ENCODE data around the gene GNS.

The GNS gene

DNA sequence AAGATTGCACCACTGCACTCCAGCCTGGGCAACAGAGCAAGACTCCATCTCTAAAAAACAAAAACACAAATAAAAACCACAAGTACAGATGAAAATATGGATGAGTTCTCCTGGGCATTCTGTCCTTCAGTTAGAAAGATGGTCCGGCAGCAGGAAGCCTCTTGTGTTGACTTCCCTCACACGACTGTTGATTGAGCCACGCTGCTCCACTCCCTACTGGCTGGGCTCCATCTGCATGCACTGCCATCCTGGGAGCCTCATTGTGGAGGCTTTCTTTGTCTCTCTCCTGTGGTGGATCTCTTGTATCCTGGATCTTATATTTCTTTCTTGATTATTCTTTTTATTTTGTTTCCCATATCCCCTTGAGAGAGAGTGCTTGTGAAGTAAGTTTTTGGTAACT, 34.4 kb upstream of the GNS start:
- DNase-seq (ENCODE audit: extremely low spot score), result no peak
- CTCF ChIA-PET, result interaction anchor here (0.6 to 2.2 kb wide), 2 partner anchors 8 to 14 kb away, joined by 3 to 13 read pairs; no protein-coding TSS in a partner anchor
- POLR2A ChIA-PET, result no interaction called here
- TF ChIP-seq ARNT (IDR thresholded peaks at IDR 0.05) (no peak), ELF4 (IDR thresholded peaks at IDR 0.05) (no peak), SUZ12 (IDR thresholded peaks at IDR 0.05) (no peak), FOXK2 (IDR thresholded peaks at IDR 0.05) (no peak), FOXA1 (IDR thresholded peaks at IDR 0.05) (no peak), L3MBTL2 (conservative IDR thresholded peaks at IDR 0.05) (no peak), FOXM1 (IDR thresholded peaks at IDR 0.05; ENCODE audit: borderline replicate concordance) (no peak), CTBP1 (IDR thresholded peaks at IDR 0.05; ENCODE audit: borderline replicate concordance) (no peak), TARDBP (IDR thresholded peaks at IDR 0.05) (no peak), BHLHE40 (IDR thresholded peaks at IDR 0.05; ENCODE audit: borderline replicate concordance) (no peak)
- TF ChIP-seq, protein P1, sequence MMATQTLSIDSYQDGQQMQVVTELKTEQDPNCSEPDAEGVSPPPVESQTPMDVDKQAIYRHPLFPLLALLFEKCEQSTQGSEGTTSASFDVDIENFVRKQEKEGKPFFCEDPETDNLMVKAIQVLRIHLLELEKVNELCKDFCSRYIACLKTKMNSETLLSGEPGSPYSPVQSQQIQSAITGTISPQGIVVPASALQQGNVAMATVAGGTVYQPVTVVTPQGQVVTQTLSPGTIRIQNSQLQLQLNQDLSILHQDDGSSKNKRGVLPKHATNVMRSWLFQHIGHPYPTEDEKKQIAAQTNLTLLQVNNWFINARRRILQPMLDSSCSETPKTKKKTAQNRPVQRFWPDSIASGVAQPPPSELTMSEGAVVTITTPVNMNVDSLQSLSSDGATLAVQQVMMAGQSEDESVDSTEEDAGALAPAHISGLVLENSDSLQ (IDR thresholded peaks at IDR 0.05), result no peak

DNA sequence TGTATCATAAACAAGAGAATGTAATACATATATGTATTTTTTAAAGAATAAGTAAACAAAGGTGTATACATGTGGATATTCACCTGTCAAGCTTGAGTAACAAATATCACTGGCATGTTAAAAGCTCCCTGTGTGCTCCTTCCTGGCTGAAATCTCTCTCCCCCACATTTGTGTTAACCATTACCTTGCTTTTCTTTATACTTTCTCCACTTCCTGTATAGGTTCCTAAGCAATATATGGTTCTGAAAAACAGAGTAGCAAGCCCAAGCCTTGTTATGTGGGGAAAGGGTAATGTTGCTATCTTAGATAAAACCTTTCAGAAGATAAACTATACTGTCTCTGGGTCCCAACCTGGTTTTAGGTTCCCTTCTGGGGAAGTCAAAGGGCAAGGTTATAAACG, 32.9 kb upstream of the GNS start:
- ChIA-PET CTCF (interaction anchor here (2.2 kb wide), 1 partner anchor 10 kb away, joined by 13 read pairs; no protein-coding TSS in a partner anchor), POLR2A (no interaction called here)
- DNase-seq (ENCODE audit: extremely low spot score), result no peak
- no peak for TF ChIP-seq BHLHE40 (IDR thresholded peaks at IDR 0.05; ENCODE audit: borderline replicate concordance)

DNA sequence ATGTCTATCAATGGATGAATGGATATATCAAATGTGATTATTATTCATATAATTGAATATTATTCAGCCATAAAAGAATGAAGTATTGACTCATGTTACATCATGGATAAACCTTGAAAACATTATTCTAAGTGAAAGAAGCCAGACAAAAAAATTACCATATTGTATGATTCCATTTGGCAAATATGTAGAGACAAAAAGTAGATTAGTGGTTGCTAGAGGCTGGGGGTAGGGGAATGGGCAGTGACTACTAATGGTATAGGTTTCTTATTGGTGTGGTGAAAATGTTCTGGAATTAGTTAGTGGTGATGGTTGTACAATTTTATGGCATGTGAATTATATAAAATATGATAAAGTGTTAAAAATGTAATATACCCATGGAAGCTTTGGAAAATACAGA, 31.8 kb upstream of the GNS start:
- TF ChIP-seq TARDBP (IDR thresholded peaks at IDR 0.05) (no peak), FOXK2 (IDR thresholded peaks at IDR 0.05) (no peak), L3MBTL2 (conservative IDR thresholded peaks at IDR 0.05) (no peak), CTBP1 (IDR thresholded peaks at IDR 0.05; ENCODE audit: borderline replicate concordance) (no peak), ELF4 (IDR thresholded peaks at IDR 0.05) (no peak), FOXA1 (IDR thresholded peaks at IDR 0.05) (no peak), LEF1 (IDR thresholded peaks at IDR 0.05; ENCODE audit: borderline replicate concordance) (no peak), NFRKB (IDR thresholded peaks at IDR 0.05) (no peak), HDGF (IDR thresholded peaks at IDR 0.05; ENCODE audit: borderline replicate concordance) (no peak), ZNF384 (IDR thresholded peaks at IDR 0.05) (no peak), SUZ12 (IDR thresholded peaks at IDR 0.05) (no peak), FOXM1 (IDR thresholded peaks at IDR 0.05; ENCODE audit: borderline replicate concordance) (no peak), BHLHE40 (IDR thresholded peaks at IDR 0.05; ENCODE audit: borderline replicate concordance) (no peak), SP1 (IDR thresholded peaks at IDR 0.05) (no peak), ARNT (IDR thresholded peaks at IDR 0.05) (no peak)
- TF ChIP-seq, protein P1 (IDR thresholded peaks at IDR 0.05), result no peak
- ChIA-PET CTCF (no interaction called here), POLR2A (interaction anchor here (1.1 kb wide), 1 partner anchor 378 kb away, joined by 3 read pairs; the partner anchor contains the start of gene LEMD3)
- DNase-seq (ENCODE audit: extremely low spot score), result no peak

DNA sequence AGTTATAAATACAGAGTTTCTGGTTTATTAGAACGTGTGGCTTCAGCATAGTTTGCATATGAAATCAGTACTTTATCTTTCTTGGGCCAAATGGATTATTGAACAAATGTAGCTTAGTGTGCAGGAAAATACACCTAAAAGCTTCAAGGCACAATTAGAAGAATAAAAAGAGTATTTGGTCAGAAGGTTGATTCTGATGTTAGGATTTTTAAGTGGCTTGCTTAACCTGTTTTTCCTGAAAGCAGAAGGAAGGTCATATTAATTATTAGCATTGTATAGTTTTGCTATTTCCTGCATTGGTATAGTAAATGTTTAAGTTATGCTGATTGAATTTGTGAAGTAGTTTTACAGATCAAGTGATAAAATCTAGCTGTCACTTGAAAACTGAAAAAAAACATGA, 31.0 kb upstream of the GNS start:
- POLR2A ChIA-PET, result interaction anchor here (1.1 kb wide), 1 partner anchor 379 kb away, joined by 3 read pairs; the partner anchor contains the start of gene LEMD3
- TF ChIP-seq LEF1 (IDR thresholded peaks at IDR 0.05; ENCODE audit: borderline replicate concordance), result no peak
- TF ChIP-seq FOXK2 (IDR thresholded peaks at IDR 0.05), result no peak
- TF ChIP-seq HDGF (IDR thresholded peaks at IDR 0.05; ENCODE audit: borderline replicate concordance), result no peak
- no peak for TF ChIP-seq FOXM1 (IDR thresholded peaks at IDR 0.05; ENCODE audit: borderline replicate concordance)
- DNase-seq (ENCODE audit: extremely low spot score), result no peak

DNA sequence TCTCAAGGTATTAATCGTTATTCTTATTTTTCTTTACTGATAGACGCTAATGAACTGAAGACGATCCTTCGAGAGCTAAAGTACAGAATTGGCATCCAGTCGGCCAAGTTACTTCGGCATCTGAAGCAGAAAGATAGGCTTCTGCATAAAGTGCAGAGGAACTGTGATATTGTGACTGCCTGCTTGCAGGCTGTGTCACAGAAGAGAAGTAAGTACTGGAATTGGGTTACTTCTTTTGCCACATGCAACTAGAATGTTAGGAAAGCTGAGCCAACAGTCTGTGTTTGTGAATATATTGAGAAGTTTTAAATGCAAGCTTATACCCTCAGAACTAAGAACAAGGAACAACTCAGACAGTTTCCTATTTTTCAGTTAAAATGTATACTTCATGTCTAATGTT, 26.6 kb upstream of the GNS start:
- ChIA-PET POLR2A (no interaction called here), CTCF (interaction anchor here (1.0 kb wide), 1 partner anchor 10 kb away, joined by 4 read pairs; no protein-coding TSS in a partner anchor)
- TF ChIP-seq SUZ12 (IDR thresholded peaks at IDR 0.05), result no peak
- DNase-seq (ENCODE audit: extremely low spot score), result no peak

More for the DNA sequence above, 31.0 kb upstream of the GNS start:
- CTCF ChIA-PET, result no interaction called here

DNA sequence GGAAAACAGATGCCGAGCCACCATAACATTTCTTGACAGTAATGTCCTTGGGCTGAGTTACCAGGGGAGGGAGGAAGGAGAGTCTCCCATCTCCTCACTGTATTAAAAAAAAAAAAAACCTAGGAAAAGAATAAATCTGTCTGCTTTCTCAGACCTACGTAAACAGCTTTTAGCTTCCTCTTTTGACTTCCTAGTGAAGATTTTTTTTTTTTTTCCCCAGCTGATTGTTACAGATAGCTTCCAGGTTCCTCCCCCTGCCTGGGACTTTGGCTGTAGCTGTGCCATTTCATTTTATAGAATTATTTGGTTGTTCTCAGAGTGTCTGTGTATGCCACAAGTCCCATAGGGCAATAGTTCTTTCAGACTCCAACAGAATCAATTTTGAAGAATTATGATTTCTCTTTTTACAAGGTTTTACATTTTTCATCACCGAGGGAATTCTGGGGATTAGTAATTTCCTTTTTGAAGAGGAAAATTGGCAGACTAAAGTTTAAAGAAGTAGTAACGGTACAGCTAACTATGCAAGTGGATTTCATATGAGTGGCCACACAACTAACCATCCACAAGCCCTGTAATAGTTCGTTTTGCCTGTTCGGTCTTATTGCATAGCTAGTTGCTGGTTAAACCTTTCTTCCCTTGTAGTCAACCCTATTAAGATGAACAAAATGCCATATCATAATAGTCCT, 23.1 kb upstream of the GNS start:
- ChIA-PET POLR2A (no interaction called here), CTCF (interaction anchor here (0.9 kb wide), 1 partner anchor 13 kb away, joined by 3 read pairs; no protein-coding TSS in a partner anchor)
- no peak for DNase-seq (ENCODE audit: extremely low spot score)
- TF ChIP-seq NFRKB (IDR thresholded peaks at IDR 0.05) (no peak), FOXA1 (IDR thresholded peaks at IDR 0.05) (no peak)

DNA sequence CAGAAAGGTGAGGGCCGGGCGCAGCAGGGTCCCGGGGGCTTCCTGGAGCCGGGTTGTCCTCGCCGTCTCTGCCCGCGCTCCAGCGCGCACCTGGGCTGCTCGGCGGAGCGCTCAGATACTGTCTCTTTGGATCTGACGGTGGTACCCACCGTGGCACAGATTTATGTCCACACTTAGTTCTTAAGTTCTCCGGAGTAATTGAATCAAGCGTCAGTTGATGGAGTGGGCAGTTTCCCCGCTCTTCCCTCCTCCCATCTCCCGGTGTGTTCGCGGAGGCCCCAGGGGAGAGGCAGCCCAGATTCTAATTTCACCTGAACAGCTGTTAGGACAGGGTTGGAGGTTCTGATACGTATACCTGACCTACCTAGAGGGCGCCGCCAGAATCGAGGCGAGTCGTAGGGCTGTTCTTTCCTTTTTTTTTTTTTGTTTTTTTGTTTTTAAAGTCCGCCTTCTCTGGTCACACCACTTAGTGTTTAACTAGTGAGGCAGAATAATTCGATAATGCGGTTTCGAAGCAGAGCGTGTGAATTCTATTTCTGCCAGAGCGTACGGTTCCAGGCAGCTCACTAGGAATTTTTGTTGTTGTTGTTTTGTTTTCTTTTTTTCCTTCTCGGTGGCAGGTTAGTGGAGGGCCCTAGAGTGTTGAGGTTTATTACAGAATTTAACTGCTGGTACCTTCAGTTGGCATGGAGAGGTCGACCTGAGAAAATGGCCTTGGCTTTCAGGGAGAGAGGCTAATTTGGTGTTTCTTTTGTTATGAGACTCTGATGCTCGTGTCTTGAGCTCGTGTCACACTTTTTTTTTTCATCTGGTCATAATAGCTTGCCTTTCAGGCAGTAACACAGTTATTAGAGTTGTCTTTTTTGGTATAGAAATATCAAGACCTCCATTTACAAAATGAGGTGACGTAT, 22.3 kb upstream of the GNS start:
- TF ChIP-seq ZNF384 (IDR thresholded peaks at IDR 0.05) (peak; percentile 30; the same call in 1 of the 2 replicates), FOXA1 (IDR thresholded peaks at IDR 0.05) (no peak)
- DNase-seq (ENCODE audit: extremely low spot score), result peak; percentile 22
- POLR2A ChIA-PET, result no interaction called here
- CTCF ChIA-PET, result no interaction called here

Measured in HEK293T (cell line).